SW480 (cell line): ENCODE results near the gene SKI.
A peak's percentile ranks its signal among the peaks of the same experiment; 100 is the strongest.
"Not testable (repeated sequence)": the region's sequence is repeated elsewhere in the genome, so short reads cannot be mapped to it uniquely, and the experiment has no call there.

ENCODE experiments used
- DNase-seq: peaks from one replicate; pipeline ENCODE4 v3.0.0-alpha.2; 2016; ENCODE audit warnings: low spot score

The SKI gene

GRCh38 chr1:2320760-2321667 is 92.9 kb downstream of the SKI start:
- no peak for DNase-seq

GRCh38 chr1:2322065-2322571 is 94.0 kb downstream of the SKI start:
- DNase-seq: peak; percentile 51

GRCh38 chr1:2322581-2323211 is 94.6 kb downstream of the SKI start:
- no peak for DNase-seq

GRCh38 chr1:2323451-2323974 is 95.4 kb downstream of the SKI start:
- no peak for DNase-seq

GRCh38 chr1:2324553-2325366 is 96.6 kb downstream of the SKI start:
- DNase-seq: no peak

GRCh38 chr1:2326524-2326923 is 98.4 kb downstream of the SKI start:
- DNase-seq: no peak

GRCh38 chr1:2327162-2327561 is 99.0 kb downstream of the SKI start:
- not testable (repeated sequence) for DNase-seq

- DNase-seq: no peak
These were observed 99.7 kb downstream of the SKI start for GRCh38 chr1:2327841-2328240.

GRCh38 chr1:2328676-2329455 is 100.7 kb downstream of the SKI start:
- no peak for DNase-seq

GRCh38 chr1:2330035-2330434 is 101.9 kb downstream of the SKI start:
- no peak for DNase-seq

- no peak for DNase-seq
These were observed 102.5 kb downstream of the SKI start for GRCh38 chr1:2330519-2331199.

GRCh38 chr1:2331200-2331544 is 103.1 kb downstream of the SKI start:
- DNase-seq: no peak

GRCh38 chr1:2331580-2331979 is 103.5 kb downstream of the SKI start:
- DNase-seq: not testable (repeated sequence)

GRCh38 chr1:2334366-2334765 is 106.2 kb downstream of the SKI start:
- DNase-seq: no peak

- no peak for DNase-seq
These were observed 106.9 kb downstream of the SKI start for GRCh38 chr1:2334883-2335534.

GRCh38 chr1:2335721-2336455 is 107.8 kb downstream of the SKI start:
- no peak for DNase-seq

- DNase-seq: no peak
These were observed 108.4 kb downstream of the SKI start for GRCh38 chr1:2336499-2336898.

- DNase-seq: no peak
These were observed 109.0 kb downstream of the SKI start for GRCh38 chr1:2337081-2337480.

GRCh38 chr1:2337501-2337900 is 109.4 kb downstream of the SKI start:
- DNase-seq: no peak
